IPS-18a (cell line): ENCODE data around the gene CACNB4.

Experiments used
- H3K27ac ChIP-seq: one replicate; pipeline ENCODE4 v1.5.1; 2013; ENCODE audit warnings: low read length
- H3K27me3 ChIP-seq: one replicate; pipeline ENCODE4 v1.6.1; 2013; ENCODE audit warnings: mild to moderate bottlenecking, low read length; ENCODE audit not compliant: control insufficient read depth, insufficient read depth
- H3K36me3 ChIP-seq: one replicate; pipeline ENCODE4 v1.6.1; 2013; ENCODE audit warnings: low read depth, low read length; ENCODE audit not compliant: control insufficient read depth
- H3K4me1 ChIP-seq: one replicate; pipeline ENCODE4 v1.6.1; 2013; ENCODE audit warnings: low read depth, low read length; ENCODE audit not compliant: control insufficient read depth
- H3K4me3 ChIP-seq: one replicate; pipeline ENCODE4 v1.5.1; 2013; ENCODE audit warnings: low read length
- H3K9ac ChIP-seq: one replicate; pipeline ENCODE4 v1.6.1; 2013; ENCODE audit warnings: mild to moderate bottlenecking, low read length, moderate library complexity
- H3K9me3 ChIP-seq: one replicate; pipeline ENCODE4 v1.6.1; 2013; ENCODE audit warnings: low read depth, low read length; ENCODE audit not compliant: control insufficient read depth

Gene CACNB4

DNA sequence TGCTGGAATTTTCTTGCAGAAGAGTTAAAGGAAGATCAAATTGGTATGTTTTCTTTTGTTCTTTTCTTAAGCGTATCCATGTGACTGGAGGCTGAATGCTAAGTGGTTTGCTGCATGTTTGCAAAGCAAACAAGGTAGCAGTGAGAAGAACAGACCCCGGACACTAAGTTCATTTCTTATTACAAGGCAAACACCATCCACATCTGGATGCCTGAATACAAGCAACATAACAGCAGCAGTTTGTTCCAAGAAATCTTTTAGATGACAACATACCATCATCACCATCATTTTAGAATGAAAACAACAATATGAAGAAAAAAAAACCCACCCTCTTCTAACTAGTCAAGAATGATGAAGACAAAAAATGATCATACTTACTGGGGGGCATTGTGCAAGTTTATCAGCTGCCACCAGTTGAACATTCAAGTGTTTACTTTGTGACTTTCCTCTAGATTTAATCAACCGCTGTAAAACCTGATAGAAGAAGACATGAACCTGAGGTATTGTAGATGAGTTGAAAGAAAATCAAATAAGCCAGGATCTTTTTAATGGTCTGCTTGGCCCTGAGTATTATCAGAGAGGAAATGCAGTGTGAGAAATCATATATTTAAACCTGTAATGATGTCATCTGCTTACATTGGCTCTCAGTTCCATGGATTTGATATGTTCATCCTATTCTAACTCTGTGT, 245.6 kb downstream of the CACNB4 start:
- Histone ChIP-seq H3K27me3 (no peaks in the 10 kb centered on the region), H3K9me3 (no peaks in the 10 kb centered on the region), H3K4me1 (no peaks in the 10 kb centered on the region), H3K27ac (no peak overlapping the region), H3K4me3 (no peak overlapping the region), H3K9ac (no peak overlapping the region), H3K36me3 (no peaks in the 10 kb centered on the region)

GRCh38 chr2:151852260-151853069, 246.4 kb downstream of the CACNB4 start:
- Histone ChIP-seq H3K4me3 (no peak overlapping the region), H3K9ac (no peak overlapping the region), H3K36me3 (no peaks in the 10 kb centered on the region), H3K27me3 (no peaks in the 10 kb centered on the region), H3K27ac (no peak overlapping the region), H3K9me3 (no peaks in the 10 kb centered on the region), H3K4me1 (no peaks in the 10 kb centered on the region)

DNA sequence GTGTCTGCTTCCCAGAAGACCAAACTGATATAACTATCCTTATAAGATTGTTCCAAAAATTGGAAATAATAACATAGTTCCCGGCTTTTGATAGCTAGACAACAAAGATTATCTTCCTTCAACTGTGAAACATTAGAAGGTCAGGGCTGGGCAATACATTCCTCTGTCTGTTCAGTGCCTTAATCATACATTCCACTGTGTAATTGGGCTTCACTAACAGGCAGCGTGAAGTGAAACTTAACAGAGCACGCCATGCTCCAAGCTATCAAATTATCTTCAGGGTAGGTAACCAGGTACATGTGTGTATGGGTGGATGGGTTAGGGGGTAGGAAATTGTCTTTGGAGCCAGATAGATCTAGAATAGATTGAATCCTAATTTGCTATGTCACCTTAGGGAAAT, 247.1 kb downstream of the CACNB4 start:
- Histone ChIP-seq H3K9ac (no peak overlapping the region), H3K36me3 (no peaks in the 10 kb centered on the region), H3K4me3 (no peak overlapping the region), H3K4me1 (no peaks in the 10 kb centered on the region), H3K9me3 (no peaks in the 10 kb centered on the region), H3K27me3 (no peaks in the 10 kb centered on the region), H3K27ac (no peak overlapping the region)

- no peak overlapping the region for H3K27ac ChIP-seq
- H3K9me3 ChIP-seq = no peaks in the 10 kb centered on the region
- H3K4me3 ChIP-seq = no peak overlapping the region
- H3K4me1 ChIP-seq = no peaks in the 10 kb centered on the region
- H3K36me3 ChIP-seq = no peaks in the 10 kb centered on the region
- no peaks in the 10 kb centered on the region for H3K27me3 ChIP-seq
- H3K9ac ChIP-seq = no peak overlapping the region
Observed at GRCh38 chr2:151849413-151850010, 249.3 kb downstream of the CACNB4 start.

DNA sequence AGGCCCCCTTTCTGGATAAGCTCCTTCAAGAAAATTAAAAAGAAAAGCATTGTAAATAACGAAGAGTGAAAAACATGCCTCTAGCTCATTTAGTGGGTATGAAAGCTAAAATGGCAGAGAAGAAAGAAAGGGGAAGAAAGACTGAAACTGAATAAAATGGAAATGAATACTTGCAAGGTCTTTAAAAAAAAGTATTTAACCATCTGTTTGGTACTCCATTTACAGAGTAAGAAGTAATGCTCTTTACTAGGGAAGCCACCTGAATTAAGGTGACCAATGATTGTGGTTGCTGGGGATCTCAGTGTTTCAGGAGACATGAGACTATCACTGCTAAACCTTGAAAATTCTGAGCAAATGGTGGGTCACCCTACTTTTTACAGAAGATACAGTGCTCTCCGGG, 253.0 kb downstream of the CACNB4 start:
- H3K9ac ChIP-seq = no peak overlapping the region
- no peak overlapping the region for H3K4me3 ChIP-seq
- no peaks in the 10 kb centered on the region for H3K36me3 ChIP-seq
- H3K27ac ChIP-seq = no peak overlapping the region
- no peaks in the 10 kb centered on the region for H3K9me3 ChIP-seq
- no peaks in the 10 kb centered on the region for H3K4me1 ChIP-seq
- H3K27me3 ChIP-seq = no peaks in the 10 kb centered on the region

- H3K27ac ChIP-seq = no peak overlapping the region
- H3K9me3 ChIP-seq = no peaks in the 10 kb centered on the region
- no peak overlapping the region for H3K9ac ChIP-seq
- H3K4me3 ChIP-seq = no peak overlapping the region
- H3K36me3 ChIP-seq = no peaks in the 10 kb centered on the region
- no peaks in the 10 kb centered on the region for H3K4me1 ChIP-seq
- no peaks in the 10 kb centered on the region for H3K27me3 ChIP-seq
Observed at GRCh38 chr2:151845481-151845880, 253.4 kb downstream of the CACNB4 start.

DNA sequence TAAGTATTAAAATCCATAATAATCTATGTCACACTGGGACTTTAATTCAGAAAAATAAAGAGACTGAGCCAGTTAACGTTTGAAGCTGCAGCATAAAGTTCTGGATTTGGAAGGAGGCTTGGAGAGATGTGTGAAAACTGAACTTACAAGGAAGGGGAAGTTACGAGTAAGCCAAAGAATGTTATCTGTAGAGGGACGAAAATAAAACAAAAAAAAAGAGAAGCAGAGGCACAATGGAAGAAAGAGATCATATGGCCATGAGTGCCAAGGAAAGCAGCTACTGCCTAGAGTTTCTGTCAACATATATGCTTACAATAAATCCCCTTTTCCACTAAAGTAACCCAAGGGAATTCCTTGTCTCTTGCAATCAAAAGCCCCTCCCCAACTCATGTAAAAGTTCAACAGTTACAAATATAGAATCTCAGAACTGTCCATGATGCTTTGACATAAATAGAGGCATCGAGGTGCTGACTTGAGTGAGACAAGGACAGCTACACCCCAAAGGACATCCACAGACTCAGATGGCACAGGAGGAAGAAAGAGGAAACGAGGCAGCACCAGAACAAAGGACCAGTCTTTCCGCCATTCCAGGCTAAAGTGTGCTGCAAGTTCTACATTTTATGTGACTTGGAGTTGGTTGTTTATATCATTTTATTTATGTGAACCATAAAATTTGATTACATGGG, 254.5 kb downstream of the CACNB4 start:
- H3K4me3 ChIP-seq = no peak overlapping the region
- no peaks in the 10 kb centered on the region for H3K4me1 ChIP-seq
- H3K9me3 ChIP-seq = no peaks in the 10 kb centered on the region
- H3K27me3 ChIP-seq = no peaks in the 10 kb centered on the region
- H3K36me3 ChIP-seq = no peaks in the 10 kb centered on the region
- no peak overlapping the region for H3K9ac ChIP-seq
- H3K27ac ChIP-seq = no peak overlapping the region

GRCh38 chr2:151843691-151844061, 255.2 kb downstream of the CACNB4 start:
- Histone ChIP-seq H3K27ac (no peak overlapping the region), H3K36me3 (no peaks in the 10 kb centered on the region), H3K4me1 (no peaks in the 10 kb centered on the region), H3K9me3 (no peaks in the 10 kb centered on the region), H3K27me3 (no peaks in the 10 kb centered on the region), H3K9ac (no peak overlapping the region), H3K4me3 (no peak overlapping the region)

DNA sequence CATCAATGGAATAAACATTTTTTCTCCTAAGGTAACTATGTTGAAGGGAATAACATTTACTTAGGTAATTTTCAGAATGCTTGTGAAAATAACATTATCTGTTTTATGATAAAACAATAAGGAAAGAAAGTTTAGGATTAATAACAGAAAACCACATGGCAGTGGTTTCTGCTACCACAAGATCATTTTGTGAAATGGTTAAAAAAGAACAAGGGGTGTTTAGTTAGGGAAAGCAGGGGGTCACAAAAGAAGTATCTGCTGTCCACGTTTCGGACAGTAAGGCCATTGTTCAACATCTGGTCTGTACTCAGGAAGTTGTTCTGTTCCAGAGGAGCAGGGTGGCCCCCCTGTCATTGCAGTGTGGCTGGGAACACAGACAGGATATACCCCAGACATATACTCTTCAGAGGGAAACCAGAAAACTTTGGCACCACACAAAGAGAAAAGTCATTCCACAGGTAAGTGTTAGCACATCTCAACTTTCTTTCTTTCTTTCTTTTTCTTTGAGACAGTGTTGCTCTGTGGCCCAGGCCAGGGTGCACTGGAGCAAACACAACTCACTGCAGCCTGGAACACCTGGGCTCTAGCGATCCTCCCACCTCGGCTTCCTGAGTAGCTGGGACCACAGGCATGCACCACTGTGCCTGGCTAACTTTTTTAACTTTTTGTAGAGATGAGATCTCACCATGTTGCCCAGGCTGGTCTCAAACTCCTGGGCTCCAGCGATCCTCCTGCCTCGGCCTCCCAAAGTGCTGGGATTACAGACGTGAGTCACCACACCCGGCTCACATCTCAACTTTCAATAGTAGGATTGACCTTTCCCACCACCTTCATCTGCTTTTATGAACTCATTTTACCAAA, 255.8 kb downstream of the CACNB4 start:
- Histone ChIP-seq H3K4me1 (no peaks in the 10 kb centered on the region), H3K9me3 (no peaks in the 10 kb centered on the region), H3K9ac (no peak overlapping the region), H3K36me3 (no peaks in the 10 kb centered on the region), H3K4me3 (no peak overlapping the region), H3K27me3 (no peaks in the 10 kb centered on the region), H3K27ac (no peak overlapping the region)

- Histone ChIP-seq H3K27ac (no peak overlapping the region), H3K9me3 (no peaks in the 10 kb centered on the region), H3K27me3 (no peaks in the 10 kb centered on the region), H3K9ac (no peak overlapping the region), H3K4me3 (no peak overlapping the region), H3K4me1 (no peaks in the 10 kb centered on the region), H3K36me3 (no peaks in the 10 kb centered on the region)
Observed at GRCh38 chr2:151841047-151841424, 257.8 kb downstream of the CACNB4 start.
